Heart left ventricle (tissue), 16 donors: ENCODE data around the gene GALNT9. TPM values are rescaled to one million over a fixed set of nuclear protein-coding genes. Genes with fewer than 3 reads are reported as not detected.
A peak's percentile ranks its signal among the peaks of the same experiment; 100 is the strongest.

Source experiments
- ATAC-seq, 4 donors: fragments of 200-7000 bp; cut with Tn5 transposase; one replicate each; pipeline ENCODE4 v1.9.1; 2020 to 2022; ENCODE audit warnings: moderate library complexity in 4 of 4, mild to moderate bottlenecking in 3 of 4, moderate number of reproducible peaks in 1 of 4
- DNase-seq, 5 donors: peaks; one replicate each; pipeline ENCODE4 v3.0.0-alpha.2; 2020
- H3K27ac ChIP-seq, 12 donors: fragments of 200-600 bp; sonication (generic) in 4 of 12; one replicate each; pipeline versions ENCODE4 v1.5.0 to v1.8.0; 2016 to 2022; ENCODE audit warnings: mild to moderate bottlenecking in 2 of 12
- H3K27me3 ChIP-seq, 9 donors: fragments of 200-600 bp; sonication (generic) in 2 of 9; one replicate each; pipeline versions ENCODE4 v1.5.1 to v1.8.0; 2016 to 2022; ENCODE audit warnings: mild to moderate bottlenecking in 3 of 9
- H3K36me3 ChIP-seq, 9 donors: fragments of 200-600 bp; sonication (generic) in 2 of 9; one replicate each; pipeline versions ENCODE4 v1.5.0 to v1.8.0; 2018 to 2022; ENCODE audit warnings: mild to moderate bottlenecking in 2 of 9
- H3K4me1 ChIP-seq, 12 donors: fragments of 200-600 bp; sonication (generic) in 4 of 12; one replicate each; pipeline versions ENCODE4 v1.5.0 to v1.8.0; 2016 to 2022; ENCODE audit warnings: mild to moderate bottlenecking in 3 of 12
- H3K4me3 ChIP-seq, 12 donors: fragments of 200-600 bp; sonication (generic) in 4 of 12; one replicate each; pipeline versions ENCODE4 v1.5.0 to v1.8.0; 2017 to 2022; ENCODE audit warnings: mild to moderate bottlenecking in 9 of 12, moderate library complexity in 4 of 12
- H3K9me3 ChIP-seq, 12 donors: fragments of 200-600 bp; sonication (generic) in 4 of 12; one replicate each; pipeline versions ENCODE4 v1.5.0 to v1.8.0; 2016 to 2022; ENCODE audit warnings: mild to moderate bottlenecking in 1 of 12
- POLR2A ChIP-seq, 2 donors: fragments of 450-650 bp; IDR thresholded peaks; one replicate each; pipeline ENCODE4 v1.6.1; 2017; ENCODE audit warnings: antibody characterized with exemption in 2 of 2, mild to moderate bottlenecking in 2 of 2, moderate library complexity in 2 of 2
- WGBS, 4 donors: extraction: QIAGEN DNeasy Blood & Tissue Kit in 2 of 4; methylation state at CpG; one replicate each; pipeline versions ENCODE4 v1.1.5 to v1.1.7; 2013 to 2018; 5-methylcytosine and 5-hydroxymethylcytosine counted together
- intact Hi-C, 10 donors: fragments of 100-400 bp; cut with DNase I; formaldehyde crosslinking; loops; one replicate each; pipeline versions ENCODE4 v1.11.1 to v1.14.2; 2022
- polyA plus RNA-seq, 2 donors: library from polyadenylated mRNA; stranded (reverse); fragments of 200-250 nt; gene quantifications; one replicate each; pipeline ENCODE4 v1.2.3, GENCODE V29; 2013
- total RNA-seq, 9 donors: library from RNA; depleted of rRNA in 2 of 9; stranded (reverse); fragments of >200 nt in 2 of 9; fragmentation: NEBNext Ultra II Directional in 3 of 9; extraction: Animal tissue kit (Norgen Biotek cat#: 25700) in 3 of 9; gene quantifications; one replicate each; pipeline versions ENCODE4 v1.1.0 to v1.2.4, GENCODE V29; 2016 to 2023
- TF ChIP-seq, protein P1 (sequence below), 12 donors: fragments of 200-600 bp; sonication (generic) in 4 of 12; IDR thresholded peaks; one replicate each; pipeline versions ENCODE4 v1.5.0 to v1.8.0; 2018 to 2022; ENCODE audit warnings: antibody characterized with exemption in 12 of 12, mild to moderate bottlenecking in 5 of 12
- donor health status: ischemic (EF 13 %, LVEDD 7.1; RV severe dilation, severe dysfunction).
- donor health status: healthy with polysubstance abuse.
- donor health status: DM: no; HTN: yes; CAD: no.
- donor health status: DM: no; HTN: no; CAD: no.
- donor health status: ischemic (EF 25% LVEDD 6.9; RV normal size, moderate dysfunction).
- donor health status: ischemic (EF 25% LVEDD 5.7; RV mildly dilated, moderate dysfunction).
- donor health status: healthy.
- donor health status: DM: yes; HTN: yes; CAD: no.
- donor health status: ischemic (EF 35%, LVEDD 5.7; RV mildly dilated, moderate dysfunction).
- donor health status: nonischemic (EF 11% LVEDD 7.7; RV severe dilation, severe dysfunction).
- donor health status: DM: yes; HTN: yes; CAD: no.
- donor health status: PGD.
- donor health status: ischemic (EF 29% LVEDD 5.4; RV normal size, mild dysfunction).
- donor health status: nonischemic (EF 23%, LVEDD 6.1; RV moderate dilation, normal function).

GALNT9 gene
- total and polyA plus RNA-seq, 11 donors = 10.3 TPM; not detected in 10

DNA sequence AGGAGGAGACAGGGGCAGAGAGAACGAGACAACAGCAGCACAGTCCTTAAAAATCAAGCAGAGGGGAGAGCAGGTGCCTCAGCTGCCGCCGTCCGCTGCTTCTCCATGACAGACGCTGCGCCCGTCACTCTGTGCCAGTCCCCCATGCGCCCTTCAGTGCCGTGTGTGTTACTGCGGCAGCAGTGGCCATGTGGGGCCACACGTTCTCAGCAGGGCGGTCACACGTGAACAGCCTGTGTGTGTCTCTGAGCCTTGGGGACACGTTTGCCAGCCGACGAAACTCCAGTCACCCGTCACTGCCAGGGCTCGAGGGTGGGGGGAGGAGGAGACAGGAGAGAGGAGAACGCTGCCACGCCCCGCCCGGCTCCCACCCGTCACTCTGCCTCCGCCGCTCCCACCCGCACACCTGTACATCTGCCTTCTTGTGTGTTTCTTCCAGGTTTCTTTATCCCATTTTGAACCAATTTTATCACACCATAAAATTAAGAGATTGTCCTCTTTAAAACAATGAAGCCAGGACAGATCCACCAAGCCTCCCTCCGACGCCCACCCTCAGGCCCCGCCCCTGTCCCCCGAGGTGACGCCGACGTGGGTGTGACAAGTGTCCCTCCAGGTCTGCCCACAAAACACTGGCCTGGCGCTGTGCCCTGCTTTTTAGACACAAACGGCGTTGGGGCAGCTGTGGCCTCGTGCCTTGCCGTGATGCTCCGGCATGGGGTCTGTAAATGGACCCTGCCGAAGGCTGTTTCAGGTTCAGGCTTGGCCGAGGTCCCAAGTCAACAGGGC lies 58.2 kb downstream of the GALNT9 start:
- DNase-seq (peak in 1 of 5 donors; percentile 56), ATAC-seq (no peak)
- intact Hi-C loops = no loop called here

GRCh38 chr12:132270516-132270915 lies 58.9 kb downstream of the GALNT9 start:
- Histone ChIP-seq H3K4me1 (no peaks in the 10 kb centered on the region), H3K27me3 (peaks cover 0 to 63% (median 7%) of the 10 kb centered on the region in 9 donors), H3K27ac (no peak overlapping the region), H3K36me3 (no peaks in the 10 kb centered on the region), H3K4me3 (no peak overlapping the region), H3K9me3 (no peaks in the 10 kb centered on the region)
- no peak for TF ChIP-seq POLR2A (IDR thresholded peaks at IDR 0.05)
- TF ChIP-seq, protein P1, sequence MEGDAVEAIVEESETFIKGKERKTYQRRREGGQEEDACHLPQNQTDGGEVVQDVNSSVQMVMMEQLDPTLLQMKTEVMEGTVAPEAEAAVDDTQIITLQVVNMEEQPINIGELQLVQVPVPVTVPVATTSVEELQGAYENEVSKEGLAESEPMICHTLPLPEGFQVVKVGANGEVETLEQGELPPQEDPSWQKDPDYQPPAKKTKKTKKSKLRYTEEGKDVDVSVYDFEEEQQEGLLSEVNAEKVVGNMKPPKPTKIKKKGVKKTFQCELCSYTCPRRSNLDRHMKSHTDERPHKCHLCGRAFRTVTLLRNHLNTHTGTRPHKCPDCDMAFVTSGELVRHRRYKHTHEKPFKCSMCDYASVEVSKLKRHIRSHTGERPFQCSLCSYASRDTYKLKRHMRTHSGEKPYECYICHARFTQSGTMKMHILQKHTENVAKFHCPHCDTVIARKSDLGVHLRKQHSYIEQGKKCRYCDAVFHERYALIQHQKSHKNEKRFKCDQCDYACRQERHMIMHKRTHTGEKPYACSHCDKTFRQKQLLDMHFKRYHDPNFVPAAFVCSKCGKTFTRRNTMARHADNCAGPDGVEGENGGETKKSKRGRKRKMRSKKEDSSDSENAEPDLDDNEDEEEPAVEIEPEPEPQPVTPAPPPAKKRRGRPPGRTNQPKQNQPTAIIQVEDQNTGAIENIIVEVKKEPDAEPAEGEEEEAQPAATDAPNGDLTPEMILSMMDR (IDR thresholded peaks at IDR 0.05) = no peak
- ATAC-seq (no peak), DNase-seq (no peak)
- WGBS, 4 donors = 68 to 75% (median 73%) methylated on average over 12 of the region's 12 CpGs
- intact Hi-C loops = no loop called here

More for the DNA sequence above, 58.2 kb downstream of the GALNT9 start:
- Histone ChIP-seq H3K4me1 (no peaks in the 10 kb centered on the region), H3K4me3 (no peak overlapping the region), H3K27ac (no peak overlapping the region), H3K36me3 (no peaks in the 10 kb centered on the region), H3K27me3 (peaks cover 0 to 66% (median 14%) of the 10 kb centered on the region in 9 donors), H3K9me3 (no peaks in the 10 kb centered on the region)
- TF ChIP-seq, protein P1 (IDR thresholded peaks at IDR 0.05) = no peak
- TF ChIP-seq POLR2A (IDR thresholded peaks at IDR 0.05) = no peak
- 70 to 76% (median 73%) methylated on average over 41 of the region's 41 CpGs for WGBS, 4 donors

- ATAC-seq (no peak), DNase-seq (no peak)
- Histone ChIP-seq H3K27me3 (peaks cover 0 to 52% (median 6%) of the 10 kb centered on the region in 9 donors), H3K27ac (no peak overlapping the region), H3K9me3 (no peaks in the 10 kb centered on the region), H3K4me3 (no peak overlapping the region), H3K36me3 (no peaks in the 10 kb centered on the region), H3K4me1 (no peaks in the 10 kb centered on the region)
- intact Hi-C loops = no loop called here
- TF ChIP-seq, protein P1 (IDR thresholded peaks at IDR 0.05) = no peak
- no peak for TF ChIP-seq POLR2A (IDR thresholded peaks at IDR 0.05)
- 81 to 87% (median 86%) methylated on average over 42 to 44 of the region's 44 CpGs for WGBS, 4 donors
These were observed 60.0 kb downstream of the GALNT9 start for GRCh38 chr12:132269271-132269968.

- no peak overlapping the region for H3K4me3 ChIP-seq
- intact Hi-C loops = no loop called here
- no peaks in the 10 kb centered on the region for H3K36me3 ChIP-seq
- no peak overlapping the region for H3K27ac ChIP-seq
- DNase-seq = peak in 1 of 5 donors; percentile 57
- ATAC-seq = no peak
- no peaks in the 10 kb centered on the region for H3K4me1 ChIP-seq
- H3K9me3 ChIP-seq = no peaks in the 10 kb centered on the region
- TF ChIP-seq, protein P1 (IDR thresholded peaks at IDR 0.05) = no peak
- TF ChIP-seq POLR2A (IDR thresholded peaks at IDR 0.05) = no peak
- peaks cover 0 to 44% (median 6%) of the 10 kb centered on the region in 9 donors for H3K27me3 ChIP-seq
- 57 to 75% (median 72%) methylated on average over 26 of the region's 26 CpGs for WGBS, 4 donors
These were observed 60.7 kb downstream of the GALNT9 start for GRCh38 chr12:132268674-132269073.
